Thyroid gland (tissue), 4 donors: Measurements from ENCODE around the gene FOXRED2. TPM values are rescaled to one million over a fixed set of nuclear protein-coding genes. Genes with fewer than 3 reads are reported as not detected.

Source experiments
- DNase-seq, 2 donors: peaks; one replicate each; pipeline ENCODE4 v3.0.0-alpha.2; 2019
- H3K27ac ChIP-seq, 3 donors: fragments of 200-600 bp; sonication (generic); 1 replicate in 2 of 3; 2 replicates in 1 of 3; pipeline ENCODE4 v1.5.1; 2016 to 2019; ENCODE audit warnings: mild to moderate bottlenecking in 1 of 3, moderate library complexity in 1 of 3
- H3K27me3 ChIP-seq: fragments of 200-600 bp; sonication (generic); one replicate; pipeline ENCODE4 v1.5.1; 2019
- H3K36me3 ChIP-seq, 2 donors: fragments of 200-600 bp; sonication (generic); one replicate each; pipeline ENCODE4 v1.5.1; 2016 to 2019
- H3K4me1 ChIP-seq, 2 donors: fragments of 200-600 bp; sonication (generic); one replicate each; pipeline ENCODE4 v1.5.1; 2017 to 2019
- H3K4me3 ChIP-seq, 3 donors: fragments of 200-600 bp; sonication (generic); replicated peaks in 1 of 3; 1 replicate in 2 of 3; 2 replicates in 1 of 3; pipeline ENCODE4 v1.5.1; 2016; ENCODE audit warnings: mild to moderate bottlenecking in 1 of 3
- H3K9me3 ChIP-seq: fragments of 200-600 bp; sonication (generic); one replicate; pipeline ENCODE4 v1.5.1; 2017
- POLR2A ChIP-seq, 2 donors: fragments of 450-650 bp; IDR thresholded peaks; one replicate each; pipeline ENCODE4 v1.6.1; 2017; ENCODE audit warnings: antibody characterized with exemption in 2 of 2, mild to moderate bottlenecking in 2 of 2, moderate library complexity in 1 of 2
- WGBS, 2 donors: methylation state at CpG; one replicate each; pipeline ENCODE4 v1.1.5; 2017; 5-methylcytosine and 5-hydroxymethylcytosine counted together
- intact Hi-C: fragments of 100-400 bp; cut with DNase I; formaldehyde crosslinking; loops from one replicate; pipeline ENCODE4 v1.15.1; 2023
- total RNA-seq, 4 donors: library from RNA; depleted of rRNA; stranded (reverse); fragments of >200 nt; gene quantifications; one replicate each; pipeline ENCODE4 v1.2.3, GENCODE V29; 2016
- TF ChIP-seq, protein P1 (sequence below), 6 experiments: fragments of 200-600 bp in 3 of 6; fragments of 450-650 bp in 3 of 6; sonication (generic) in 3 of 6; IDR thresholded peaks; one replicate each; pipeline ENCODE4 v1.5.1; 2016 to 2019; ENCODE audit warnings: antibody characterized with exemption in 6 of 6, mild to moderate bottlenecking in 2 of 6, inconsistent platforms in 1 of 6, moderate library complexity in 1 of 6

Gene FOXRED2
- total RNA-seq, 4 donors from 2014 or later = 5.9 to 12.8 (median 9.4) TPM

DNA sequence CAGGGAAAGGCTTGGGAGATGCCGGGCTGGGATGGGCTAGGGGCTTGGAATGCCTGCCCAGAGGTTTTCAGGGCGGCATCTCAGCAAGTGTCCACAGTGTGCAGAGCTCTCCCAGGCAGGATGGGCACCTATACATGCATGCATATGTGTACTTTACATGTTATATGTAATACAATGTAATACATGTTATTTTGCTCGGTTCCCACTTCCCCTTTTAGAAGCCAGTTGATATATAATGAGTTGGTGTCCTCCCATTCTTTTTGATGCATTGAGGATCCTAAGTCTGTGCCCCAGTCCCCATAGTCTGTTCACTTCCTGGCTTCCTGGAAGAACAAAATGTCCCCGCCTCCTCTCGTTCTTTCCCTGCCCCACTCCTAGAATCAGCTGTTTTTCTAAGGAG, 42.2 kb upstream of the FOXRED2 start:
- no peak overlapping the region for H3K4me3 ChIP-seq
- DNase-seq = no peak
- 53 to 64% methylated on average over 5 of the region's 5 CpGs for WGBS, 2 donors
- no peaks in the 10 kb centered on the region for H3K4me1 ChIP-seq
- no peaks in the 10 kb centered on the region for H3K27me3 ChIP-seq
- H3K36me3 ChIP-seq = no peaks in the 10 kb centered on the region
- TF ChIP-seq, protein P1, sequence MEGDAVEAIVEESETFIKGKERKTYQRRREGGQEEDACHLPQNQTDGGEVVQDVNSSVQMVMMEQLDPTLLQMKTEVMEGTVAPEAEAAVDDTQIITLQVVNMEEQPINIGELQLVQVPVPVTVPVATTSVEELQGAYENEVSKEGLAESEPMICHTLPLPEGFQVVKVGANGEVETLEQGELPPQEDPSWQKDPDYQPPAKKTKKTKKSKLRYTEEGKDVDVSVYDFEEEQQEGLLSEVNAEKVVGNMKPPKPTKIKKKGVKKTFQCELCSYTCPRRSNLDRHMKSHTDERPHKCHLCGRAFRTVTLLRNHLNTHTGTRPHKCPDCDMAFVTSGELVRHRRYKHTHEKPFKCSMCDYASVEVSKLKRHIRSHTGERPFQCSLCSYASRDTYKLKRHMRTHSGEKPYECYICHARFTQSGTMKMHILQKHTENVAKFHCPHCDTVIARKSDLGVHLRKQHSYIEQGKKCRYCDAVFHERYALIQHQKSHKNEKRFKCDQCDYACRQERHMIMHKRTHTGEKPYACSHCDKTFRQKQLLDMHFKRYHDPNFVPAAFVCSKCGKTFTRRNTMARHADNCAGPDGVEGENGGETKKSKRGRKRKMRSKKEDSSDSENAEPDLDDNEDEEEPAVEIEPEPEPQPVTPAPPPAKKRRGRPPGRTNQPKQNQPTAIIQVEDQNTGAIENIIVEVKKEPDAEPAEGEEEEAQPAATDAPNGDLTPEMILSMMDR (IDR thresholded peaks at IDR 0.05) = no peak
- no peak for TF ChIP-seq POLR2A (IDR thresholded peaks at IDR 0.05)
- no peaks in the 10 kb centered on the region for H3K9me3 ChIP-seq
- no peak overlapping the region for H3K27ac ChIP-seq
- intact Hi-C loops = loop anchor here (5.0 to 10.0 kb wide), 2 partner anchors 236 to 308 kb away; no protein-coding TSS in a partner anchor

DNA sequence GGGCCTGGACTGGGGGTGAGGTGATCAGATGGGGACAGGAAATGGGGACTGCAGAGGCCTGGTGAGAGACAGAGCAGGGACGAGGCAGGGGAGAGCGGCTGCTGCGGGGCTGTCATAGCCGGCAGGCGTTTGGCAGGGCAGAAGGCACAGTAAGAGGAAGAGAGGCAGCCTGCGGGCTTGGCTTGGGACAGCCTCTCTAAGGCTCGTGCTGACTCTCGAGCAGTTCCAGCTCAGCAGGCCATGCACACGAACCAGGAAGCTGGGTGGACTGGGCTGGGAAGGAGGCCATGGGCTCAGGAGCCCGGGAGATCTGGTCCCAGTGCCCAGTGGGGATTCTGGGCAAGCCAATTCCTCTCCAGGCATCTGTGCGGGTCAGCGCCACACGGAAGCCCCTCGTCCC, 41.8 kb upstream of the FOXRED2 start:
- H3K27me3 ChIP-seq = no peaks in the 10 kb centered on the region
- no peaks in the 10 kb centered on the region for H3K4me1 ChIP-seq
- no peak overlapping the region for H3K27ac ChIP-seq
- TF ChIP-seq POLR2A (IDR thresholded peaks at IDR 0.05) = no peak
- TF ChIP-seq, protein P1 (IDR thresholded peaks at IDR 0.05) = no peak
- H3K4me3 ChIP-seq = no peak overlapping the region
- peak; percentile 25 to 43 for DNase-seq
- 33 to 61% methylated on average over 8 to 13 of the region's 14 CpGs for WGBS, 2 donors
- H3K9me3 ChIP-seq = no peaks in the 10 kb centered on the region
- no peaks in the 10 kb centered on the region for H3K36me3 ChIP-seq
- intact Hi-C loops = loop anchor here (5.0 to 10.0 kb wide), 2 partner anchors 236 to 309 kb away; no protein-coding TSS in a partner anchor

DNA sequence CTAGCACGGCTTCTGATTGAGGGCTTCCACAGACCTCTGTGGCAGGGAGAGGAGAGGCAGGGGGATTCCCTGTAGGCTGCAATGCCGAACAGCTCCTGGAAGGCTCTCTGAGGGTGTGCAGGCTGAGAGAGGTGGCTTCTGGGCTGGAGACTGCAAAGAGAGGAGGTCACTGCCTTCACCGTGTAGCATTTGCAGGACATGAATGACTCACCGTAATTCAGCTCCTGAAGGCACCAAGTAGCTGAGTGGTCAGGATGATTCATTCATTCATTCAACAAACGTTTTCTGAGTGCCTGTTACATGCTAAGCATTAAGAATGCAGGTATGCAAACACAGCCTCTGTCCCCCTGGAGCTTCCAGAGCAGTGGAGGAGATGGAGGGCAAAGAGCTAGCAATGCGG, 40.1 kb upstream of the FOXRED2 start:
- Histone ChIP-seq H3K4me3 (no peak overlapping the region), H3K36me3 (no peaks in the 10 kb centered on the region), H3K9me3 (no peaks in the 10 kb centered on the region), H3K27me3 (no peaks in the 10 kb centered on the region), H3K4me1 (no peaks in the 10 kb centered on the region), H3K27ac (no peak overlapping the region)
- DNase-seq = no peak
- WGBS, 2 donors = 45 to 62% methylated on average over 6 of the region's 6 CpGs
- TF ChIP-seq, protein P1 (IDR thresholded peaks at IDR 0.05) = no peak
- TF ChIP-seq POLR2A (IDR thresholded peaks at IDR 0.05) = no peak
- intact Hi-C loops = loop anchor here (5.0 to 10.0 kb wide), 2 partner anchors 238 to 310 kb away; no protein-coding TSS in a partner anchor

DNA sequence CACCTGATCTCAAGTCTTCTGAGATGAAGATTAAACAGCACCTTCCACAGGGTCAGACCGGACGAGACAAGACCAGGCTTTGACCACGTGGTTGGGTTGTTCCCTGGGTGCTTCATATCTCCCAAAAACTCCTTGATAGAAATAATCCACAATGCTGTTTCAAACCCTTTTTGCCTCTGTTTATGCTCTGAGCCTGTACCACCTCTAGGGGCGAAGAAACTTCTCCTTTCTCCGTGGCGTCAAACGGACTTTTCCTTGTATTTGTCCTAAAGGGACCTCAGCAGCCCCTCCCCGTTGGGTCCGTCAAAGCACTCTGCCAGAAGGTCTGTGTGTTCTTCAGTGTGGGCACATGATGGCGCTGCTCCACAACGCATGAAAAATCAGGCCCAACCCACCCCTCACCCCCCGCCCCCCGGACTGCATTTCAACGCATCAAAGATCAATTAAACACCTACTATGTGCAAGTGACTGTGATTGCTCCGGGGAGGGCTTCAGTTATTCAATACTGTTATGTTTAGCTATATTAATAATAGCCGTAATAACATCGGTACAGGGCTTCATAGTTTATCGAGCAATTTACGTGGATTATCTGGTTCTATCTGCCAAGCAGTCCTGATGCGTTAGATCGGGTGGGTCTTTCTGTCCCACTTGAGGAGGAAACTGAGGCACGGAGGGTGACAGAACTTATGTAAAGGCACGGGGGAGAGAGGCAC, 39.4 kb upstream of the FOXRED2 start:
- DNase-seq = peak; percentile 26 to 34
- no peak overlapping the region for H3K27ac ChIP-seq
- no peaks in the 10 kb centered on the region for H3K27me3 ChIP-seq
- no peaks in the 10 kb centered on the region for H3K9me3 ChIP-seq
- TF ChIP-seq POLR2A (IDR thresholded peaks at IDR 0.05) = no peak
- TF ChIP-seq, protein P1 (IDR thresholded peaks at IDR 0.05) = peak in 5 of 6 experiments; percentile 15 to 51 (median 26)
- H3K4me3 ChIP-seq = no peak overlapping the region
- 25 to 30% methylated on average over 23 of the region's 23 CpGs for WGBS, 2 donors
- no peaks in the 10 kb centered on the region for H3K36me3 ChIP-seq
- no peaks in the 10 kb centered on the region for H3K4me1 ChIP-seq
- intact Hi-C loops = loop anchor here (5.0 to 10.0 kb wide), 2 partner anchors 239 to 311 kb away; no protein-coding TSS in a partner anchor

DNA sequence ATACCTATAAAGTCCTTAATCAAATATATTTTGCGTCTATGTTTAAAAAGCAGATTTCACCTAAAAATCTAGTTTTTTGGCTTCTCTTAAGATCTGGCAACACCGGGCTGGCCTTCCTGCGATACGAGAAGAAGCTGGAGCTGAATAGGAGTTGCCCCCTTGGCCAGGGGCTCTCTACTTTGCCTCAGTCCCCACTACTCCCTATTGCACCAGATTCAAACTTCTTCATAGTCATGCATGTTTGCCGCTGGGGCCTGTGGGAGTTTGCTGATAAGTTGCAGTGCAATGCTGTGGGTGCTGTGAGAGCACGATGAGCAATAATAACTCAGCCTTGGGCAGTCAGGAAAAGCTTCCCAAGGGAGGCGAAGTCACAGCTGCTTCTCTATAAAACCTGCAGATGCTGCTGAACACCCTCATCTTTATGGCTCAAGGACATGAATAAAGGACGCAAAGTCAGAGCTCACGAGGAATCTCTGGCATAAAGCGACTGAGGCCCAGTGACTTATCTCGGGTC, 37.3 kb upstream of the FOXRED2 start:
- no peaks in the 10 kb centered on the region for H3K27me3 ChIP-seq
- 91 to 96% methylated on average over 11 of the region's 11 CpGs for WGBS, 2 donors
- TF ChIP-seq, protein P1 (IDR thresholded peaks at IDR 0.05) = no peak
- TF ChIP-seq POLR2A (IDR thresholded peaks at IDR 0.05) = no peak
- DNase-seq = no peak
- no peaks in the 10 kb centered on the region for H3K36me3 ChIP-seq
- H3K4me3 ChIP-seq = no peak overlapping the region
- no peak overlapping the region for H3K27ac ChIP-seq
- H3K4me1 ChIP-seq = no peaks in the 10 kb centered on the region
- intact Hi-C loops = loop anchor here (10.0 kb wide), 1 partner anchor 241 kb away; no protein-coding TSS in a partner anchor
- no peaks in the 10 kb centered on the region for H3K9me3 ChIP-seq
